ENCODE data around the gene CD74.
"Not testable (repeated sequence)": the region's sequence is repeated elsewhere in the genome, so short reads cannot be mapped to it uniquely, and the experiment has no call there.

Gene CD74

DNA sequence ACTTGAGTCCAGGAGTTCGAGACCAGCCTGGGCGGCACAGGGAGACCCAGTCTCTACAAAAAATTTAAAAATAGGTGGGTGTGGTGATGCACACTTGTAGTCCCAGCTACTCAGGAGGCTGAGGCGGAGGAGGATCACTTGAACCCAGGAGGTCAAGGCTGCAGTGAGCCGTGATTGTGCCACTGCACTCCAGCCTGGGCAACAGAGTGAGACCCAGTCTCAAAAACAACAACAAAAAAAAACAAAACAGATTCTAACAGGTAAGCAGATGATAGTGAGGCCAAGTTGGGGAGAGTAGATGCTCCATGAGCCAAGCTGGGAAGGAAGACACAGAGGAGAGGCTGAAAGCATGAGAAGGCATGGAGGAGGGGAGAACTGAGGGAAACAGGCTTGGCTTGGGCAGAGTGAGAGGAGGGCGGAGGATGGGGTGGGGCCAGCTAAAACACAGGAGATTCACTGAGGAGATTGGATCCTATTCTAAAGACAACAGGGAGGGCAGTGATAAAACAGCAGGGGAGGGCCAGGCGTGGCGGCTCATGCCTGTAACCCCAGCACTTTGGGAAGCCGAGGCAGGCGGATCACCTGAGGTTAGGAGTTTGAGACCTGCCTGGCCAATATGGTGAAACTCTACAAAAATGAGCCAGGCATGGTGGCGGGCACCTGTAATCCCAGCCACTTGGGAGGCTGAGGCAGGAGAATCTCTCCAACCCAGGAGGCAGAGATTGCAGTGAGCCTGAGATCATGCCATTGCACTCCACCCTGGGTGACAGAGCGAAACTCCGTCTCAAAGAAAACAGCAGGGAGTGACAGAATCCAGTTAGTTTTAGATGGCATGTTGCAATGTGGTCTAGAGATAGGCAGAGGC is 28.5 kb upstream of the CD74 start:
- peak; percentile 67 for DNase-seq

DNA sequence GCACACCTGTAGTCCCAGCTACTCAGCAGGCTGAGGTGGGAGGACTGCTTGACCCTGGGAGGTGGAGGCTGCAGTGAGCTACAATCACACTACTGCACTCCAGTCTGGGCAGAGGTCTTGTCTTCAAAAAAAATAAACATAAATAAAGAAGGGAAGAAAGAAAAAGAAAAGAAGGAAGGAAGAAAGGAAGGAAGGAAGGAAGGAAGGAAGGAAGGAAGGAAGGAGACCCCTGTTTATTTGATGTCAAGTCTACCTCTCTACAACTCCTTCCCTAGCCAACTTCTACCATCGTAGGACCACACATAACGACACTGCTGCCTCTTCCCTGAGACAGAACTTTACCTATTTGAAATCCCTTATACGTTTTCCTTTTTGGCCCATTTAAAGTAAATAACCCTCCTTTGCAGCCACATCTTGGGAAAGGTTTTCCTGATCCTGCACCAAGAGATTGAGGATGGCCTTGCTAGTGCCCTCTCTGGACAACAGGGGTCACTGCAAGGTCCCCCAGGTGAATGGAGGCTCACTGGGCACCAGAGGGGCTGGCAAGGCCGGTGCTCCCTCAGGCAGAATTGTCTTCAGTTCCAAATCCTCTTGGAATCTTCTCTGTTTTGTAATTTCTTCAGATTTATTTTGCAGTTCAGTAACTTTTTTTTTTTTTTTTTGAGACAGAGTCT is 26.3 kb upstream of the CD74 start:
- DNase-seq, result peak; percentile 50

DNA sequence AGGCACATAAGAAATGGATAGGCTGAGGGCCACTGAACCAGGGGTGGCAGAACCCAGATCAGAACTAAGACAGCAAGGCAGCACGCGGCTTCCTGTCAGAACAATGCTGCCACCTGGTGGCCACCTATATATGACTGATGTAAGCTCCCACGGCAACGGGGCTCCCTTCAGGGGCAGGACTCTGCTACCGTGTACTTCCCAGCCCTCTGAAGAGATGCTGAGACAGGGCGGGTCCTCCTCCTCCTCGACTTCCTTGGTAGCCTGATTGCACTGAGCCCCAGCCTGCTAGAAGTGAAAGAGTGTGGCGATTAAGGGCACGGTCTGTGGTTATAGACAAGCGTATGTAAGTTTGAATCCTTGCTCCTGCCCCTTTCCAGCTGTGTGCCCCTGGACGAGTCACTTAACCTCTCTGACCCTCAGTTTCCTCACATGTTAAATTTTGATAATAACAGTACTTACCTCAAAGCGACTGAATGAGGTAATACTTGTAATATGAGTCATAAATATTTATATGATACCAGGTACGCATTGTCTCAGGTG is 23.5 kb upstream of the CD74 start:
- DNase-seq, result peak; percentile 97

DNA sequence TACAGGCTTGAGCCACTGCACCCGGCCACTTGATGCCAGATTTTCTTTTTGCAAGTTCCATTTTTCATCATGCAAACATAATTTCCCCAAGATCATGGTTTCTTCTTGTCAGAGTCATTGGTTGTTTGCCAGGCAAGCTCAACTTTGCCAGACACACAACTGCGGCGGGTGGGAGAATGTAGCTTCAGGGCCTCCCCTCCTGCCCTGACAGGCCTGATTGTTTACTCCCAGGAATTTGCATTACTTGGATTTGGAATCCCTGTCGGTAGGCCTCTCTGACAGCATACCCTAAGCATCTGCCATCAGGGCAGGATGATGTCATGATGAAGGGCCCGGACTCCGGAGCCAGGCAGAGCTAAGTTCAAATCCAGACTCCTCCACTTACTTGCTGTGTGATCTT is 21.8 kb upstream of the CD74 start:
- DNase-seq, result no peak

DNA sequence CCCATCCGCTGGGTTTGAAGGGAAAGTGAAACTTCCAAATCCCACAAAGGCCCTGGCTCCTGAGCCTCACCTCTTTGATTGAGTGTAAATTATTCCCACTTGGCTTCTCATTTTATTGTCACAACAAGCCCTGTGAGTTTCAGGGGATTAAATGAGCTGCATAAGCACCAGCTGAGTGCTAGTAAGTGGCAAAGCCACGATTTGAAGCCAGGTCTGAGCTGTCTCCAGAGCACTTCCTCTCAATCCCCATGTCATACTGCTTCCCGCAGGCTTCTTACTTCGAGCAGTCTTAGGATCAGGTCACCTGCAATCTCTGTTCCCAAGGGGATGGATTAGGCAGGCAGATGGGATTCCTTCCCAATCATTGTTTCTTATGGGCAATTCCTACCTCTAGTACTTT is 18.9 kb upstream of the CD74 start:
- no peak for DNase-seq

DNA sequence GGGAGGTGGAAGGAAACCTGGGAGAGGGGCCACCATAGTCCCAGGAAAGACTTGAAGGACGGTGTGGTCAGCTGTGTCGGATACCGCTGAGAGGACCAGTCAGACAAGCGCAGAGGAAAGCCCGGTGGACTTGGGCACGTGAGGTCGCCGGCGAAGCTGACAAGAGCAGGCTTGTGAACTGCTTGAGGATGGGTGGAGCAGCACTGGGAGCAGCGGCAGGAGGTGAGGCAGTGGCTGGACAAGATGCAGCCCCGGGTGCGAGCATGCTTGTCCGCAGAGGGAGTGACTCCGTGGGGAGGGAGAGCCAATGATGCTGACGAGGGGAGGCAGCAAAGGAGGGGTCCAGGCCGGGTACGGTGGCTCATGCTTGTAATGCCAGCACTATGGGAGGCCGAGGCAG is 18.3 kb upstream of the CD74 start:
- DNase-seq, result no peak

DNA sequence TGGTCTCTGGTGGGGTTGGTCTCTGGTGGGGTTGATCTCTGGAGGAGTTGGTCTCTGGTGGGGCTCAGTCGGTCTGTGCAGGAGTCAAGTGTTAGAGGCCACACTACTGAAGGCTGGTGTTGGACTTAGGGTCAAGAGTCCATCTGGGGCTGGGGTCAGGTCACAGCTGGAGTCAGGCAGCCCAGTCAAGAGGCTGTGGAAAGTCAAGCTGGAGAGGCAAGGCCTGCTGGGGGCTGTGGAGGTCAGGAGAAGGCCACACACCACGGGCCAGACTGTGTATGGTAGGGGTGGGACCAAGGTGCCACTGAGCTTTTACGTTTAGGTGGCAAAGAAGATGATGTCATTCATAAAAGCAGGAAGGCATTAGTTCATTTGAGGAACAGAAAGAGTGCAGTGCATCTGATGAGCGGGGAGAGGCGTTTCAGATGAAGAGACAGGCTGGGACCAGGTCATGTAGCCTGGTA is 16.7 kb upstream of the CD74 start:
- DNase-seq, result no peak

DNA sequence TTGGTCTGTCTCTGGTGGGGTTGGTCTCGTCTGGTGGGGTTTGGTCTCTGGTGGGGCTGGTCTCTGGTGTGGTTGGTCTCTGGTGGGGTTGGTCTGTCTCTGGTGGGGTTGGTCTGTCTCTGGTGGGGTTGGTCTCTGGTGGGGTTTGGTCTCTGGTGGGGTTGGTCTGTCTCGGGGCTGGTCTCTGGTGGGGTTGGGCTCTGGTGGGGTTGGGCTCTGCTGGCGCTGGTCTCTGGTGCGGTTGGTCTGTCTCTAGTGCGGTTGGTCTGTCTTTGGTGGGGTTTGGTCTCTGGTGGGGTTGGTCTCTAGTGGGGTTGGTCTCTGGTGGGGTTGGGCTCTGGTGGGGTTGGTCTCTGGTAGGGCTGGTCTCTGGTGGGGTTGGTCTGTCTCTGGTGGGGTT is 16.3 kb upstream of the CD74 start:
- DNase-seq, result no peak

DNA sequence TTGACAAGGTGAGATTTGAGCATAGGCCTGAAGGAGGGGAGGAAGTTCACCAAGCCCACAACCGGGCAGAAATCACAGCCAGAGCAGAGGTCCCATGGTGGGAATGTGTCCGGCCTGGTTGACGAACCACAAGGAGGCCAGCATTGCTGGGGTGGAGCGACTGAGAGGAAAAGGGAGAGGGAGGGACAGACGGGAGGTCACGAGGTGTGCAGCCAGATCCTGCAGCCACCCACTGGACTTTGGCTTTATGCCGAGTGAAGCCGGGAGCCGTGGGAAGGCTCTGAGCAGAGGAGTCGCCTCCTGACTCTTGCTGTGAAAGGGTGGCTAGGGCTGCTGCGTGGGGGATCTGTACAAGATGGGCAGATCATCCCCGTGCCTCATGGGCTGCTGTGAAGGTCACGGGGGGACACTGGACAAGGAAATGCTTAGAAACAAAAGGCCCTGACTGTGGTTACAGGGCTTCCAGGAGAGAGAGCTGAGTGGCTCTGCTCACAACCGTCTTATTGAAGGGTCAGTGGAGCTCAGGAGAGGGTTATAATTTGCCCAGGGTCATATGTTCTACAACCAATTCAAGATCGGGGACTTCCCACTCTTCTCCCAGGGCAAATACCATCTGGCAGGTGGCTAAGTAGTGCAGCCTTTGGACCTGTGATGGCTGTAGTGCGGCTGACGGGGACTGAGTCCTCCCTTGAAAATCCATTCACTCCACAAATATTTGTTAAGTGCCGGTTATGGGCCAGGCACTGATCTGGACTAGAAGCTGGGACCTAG is 15.6 kb upstream of the CD74 start:
- no peak for DNase-seq

DNA sequence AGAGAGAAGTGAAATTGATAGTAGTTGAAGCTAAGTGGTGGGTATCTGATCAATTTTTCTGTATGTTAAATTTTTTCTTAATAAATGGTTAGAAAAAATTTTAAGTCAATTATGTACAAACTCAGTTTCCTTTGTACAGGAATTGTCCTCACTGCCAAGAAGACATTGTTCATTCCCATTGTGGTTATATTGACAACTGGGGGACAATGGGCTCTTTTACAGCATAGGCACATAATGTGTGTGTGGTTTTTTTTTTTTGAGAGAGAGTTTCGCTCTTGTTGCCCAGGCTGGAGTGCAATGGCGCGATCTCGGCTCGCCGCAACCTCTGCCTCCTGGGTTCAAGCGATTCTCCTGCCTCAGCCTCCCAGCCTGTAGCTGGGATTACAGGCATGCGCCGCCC is 13.5 kb upstream of the CD74 start:
- DNase-seq, result not testable (repeated sequence)

DNA sequence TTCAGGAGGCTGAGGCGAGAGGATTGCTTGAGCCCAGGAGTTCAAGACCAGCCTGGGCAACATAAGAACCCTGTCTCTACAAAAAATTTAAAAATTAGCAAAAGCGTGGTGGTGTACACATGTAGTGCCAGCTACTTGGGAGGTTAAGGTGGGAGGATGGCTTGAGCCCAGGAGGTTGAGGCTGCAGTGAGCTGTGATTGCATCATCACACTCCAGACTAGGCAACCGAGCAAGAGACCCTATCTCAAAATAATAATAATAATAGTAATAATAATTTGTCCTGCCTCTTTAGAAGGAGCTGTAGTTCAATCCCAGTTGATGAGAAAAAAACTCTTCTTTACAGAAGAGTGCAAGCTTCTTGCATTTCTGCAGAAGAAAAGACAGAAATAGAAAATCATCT is 10.0 kb upstream of the CD74 start:
- DNase-seq, result no peak

DNA sequence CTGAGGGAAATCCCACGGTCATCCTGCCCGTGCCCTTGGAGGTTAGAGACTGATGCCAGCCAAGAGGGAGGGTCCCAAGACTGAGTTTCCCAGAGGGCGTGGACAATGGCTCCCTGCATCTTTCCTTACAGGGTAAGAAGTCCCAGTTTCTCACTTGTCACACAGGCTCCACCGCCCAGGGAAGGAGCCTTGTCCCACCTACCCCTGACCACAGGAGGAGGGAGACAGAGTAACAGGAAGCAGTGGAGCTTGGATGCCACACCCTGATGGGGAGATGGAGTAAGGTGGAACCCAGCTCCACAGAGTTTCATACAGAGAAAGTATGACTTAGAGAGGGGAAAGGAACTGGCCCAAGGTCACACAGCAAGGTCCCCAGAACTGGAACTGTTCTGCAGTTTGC is 9.4 kb upstream of the CD74 start:
- no peak for DNase-seq

DNA sequence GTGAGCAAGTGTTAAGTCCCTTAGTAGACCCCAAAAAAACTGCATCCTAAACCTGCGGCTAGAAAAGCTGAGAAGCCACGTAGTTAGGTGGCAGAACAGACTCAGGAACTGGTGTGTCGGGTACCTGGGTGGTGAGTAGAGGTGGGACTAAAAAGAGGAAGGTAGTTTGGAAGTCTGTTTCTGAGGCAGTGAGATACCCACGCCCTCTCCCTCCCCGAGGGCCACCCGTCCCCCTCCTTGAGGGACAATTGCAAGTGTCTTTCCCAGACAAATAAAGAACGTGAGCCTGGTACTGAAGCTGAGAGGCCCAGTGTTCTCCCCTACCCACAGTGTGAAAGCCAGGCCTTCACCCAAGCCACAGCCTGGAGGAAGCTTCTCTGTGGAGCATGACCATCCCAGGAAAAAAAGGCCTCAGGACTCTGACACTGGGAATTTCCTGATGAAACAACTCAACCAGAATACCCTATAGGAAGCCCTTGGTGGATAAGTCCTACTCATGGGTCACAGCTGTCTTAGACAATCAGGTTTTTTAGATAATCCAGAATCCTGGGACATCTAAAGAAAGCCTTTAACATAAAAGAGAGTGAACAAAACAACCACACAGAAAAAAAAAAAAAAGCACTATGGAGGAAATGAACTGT is 7.0 kb upstream of the CD74 start:
- DNase-seq, result no peak

DNA sequence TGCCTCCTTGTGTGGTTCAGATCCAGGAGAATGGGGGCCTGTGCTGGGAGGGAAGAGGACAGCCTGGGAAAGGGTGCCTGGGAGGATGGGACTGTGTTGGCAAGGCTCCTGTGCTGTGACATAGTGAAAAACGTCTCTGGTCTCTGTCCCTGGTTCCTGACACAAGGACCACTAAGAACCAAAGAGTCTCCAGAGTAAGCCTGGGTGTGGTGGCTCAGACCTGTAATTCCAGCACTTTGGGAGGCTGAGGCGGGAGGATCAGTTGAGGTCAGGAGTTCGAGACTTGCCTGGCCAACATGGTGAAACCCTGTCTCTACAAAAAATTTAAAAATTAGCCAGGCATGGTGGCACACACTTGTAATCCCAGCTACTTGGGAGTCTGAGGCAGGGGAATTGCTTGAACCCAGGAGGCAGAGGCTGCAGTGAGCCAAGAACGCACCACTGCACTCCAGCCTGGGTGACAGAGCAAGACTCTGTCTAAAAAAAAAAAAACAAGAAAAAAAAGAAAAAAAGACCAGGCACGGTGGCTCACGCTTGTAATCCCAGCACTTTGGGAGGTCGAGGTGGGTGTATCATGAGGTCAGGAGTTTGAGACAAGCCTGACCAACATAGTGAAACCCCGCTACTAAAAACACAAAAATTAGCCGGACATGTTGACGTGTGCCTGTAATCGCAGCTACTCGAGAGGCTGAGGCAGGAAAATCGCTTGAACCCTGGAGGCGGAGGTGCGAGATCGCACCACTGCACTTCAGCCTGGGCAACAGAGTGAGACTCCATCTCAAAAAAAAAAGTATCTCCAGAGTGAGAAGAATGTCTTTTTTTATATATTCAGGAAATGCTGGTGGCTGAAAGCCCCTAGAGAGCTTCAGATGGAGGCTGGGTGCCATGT is 1.4 kb upstream of the CD74 start:
- not testable (repeated sequence) for DNase-seq

DNA sequence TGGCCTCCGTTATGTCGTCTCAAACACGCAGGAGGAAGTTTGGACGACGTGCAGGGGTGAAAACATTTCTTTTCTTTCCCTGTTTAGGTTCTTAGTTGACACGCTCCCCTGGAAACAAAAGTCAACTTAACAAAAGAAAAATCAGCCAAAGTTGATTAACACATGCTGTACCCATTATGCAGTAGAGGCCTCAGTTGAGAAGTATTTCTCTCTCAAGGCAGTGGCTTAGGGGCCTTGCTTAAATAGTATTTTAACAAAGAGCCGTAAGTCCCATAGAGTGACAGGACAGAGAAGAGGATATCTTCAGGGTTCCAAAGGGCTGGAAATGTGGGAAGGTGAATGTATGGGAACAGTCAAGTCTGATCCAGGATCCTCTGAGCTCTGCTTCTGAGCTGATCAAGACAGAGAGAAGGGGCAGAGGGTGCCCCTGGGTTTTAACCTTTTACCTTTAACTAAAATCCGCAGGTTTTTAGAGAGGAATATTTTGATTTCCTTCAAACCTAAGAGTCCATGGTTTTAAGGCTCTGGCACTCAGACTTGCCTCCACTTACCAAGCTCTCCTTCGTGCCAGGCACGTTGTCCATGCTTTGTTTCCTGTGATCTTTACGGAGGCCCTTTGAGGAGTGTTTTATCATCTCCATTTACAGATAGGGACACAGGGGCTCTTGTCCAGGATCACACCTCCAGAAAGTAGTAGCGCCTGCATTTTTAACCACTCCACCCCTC is 629 bp upstream of the CD74 start:
- DNase-seq, result peak; percentile 26

DNA sequence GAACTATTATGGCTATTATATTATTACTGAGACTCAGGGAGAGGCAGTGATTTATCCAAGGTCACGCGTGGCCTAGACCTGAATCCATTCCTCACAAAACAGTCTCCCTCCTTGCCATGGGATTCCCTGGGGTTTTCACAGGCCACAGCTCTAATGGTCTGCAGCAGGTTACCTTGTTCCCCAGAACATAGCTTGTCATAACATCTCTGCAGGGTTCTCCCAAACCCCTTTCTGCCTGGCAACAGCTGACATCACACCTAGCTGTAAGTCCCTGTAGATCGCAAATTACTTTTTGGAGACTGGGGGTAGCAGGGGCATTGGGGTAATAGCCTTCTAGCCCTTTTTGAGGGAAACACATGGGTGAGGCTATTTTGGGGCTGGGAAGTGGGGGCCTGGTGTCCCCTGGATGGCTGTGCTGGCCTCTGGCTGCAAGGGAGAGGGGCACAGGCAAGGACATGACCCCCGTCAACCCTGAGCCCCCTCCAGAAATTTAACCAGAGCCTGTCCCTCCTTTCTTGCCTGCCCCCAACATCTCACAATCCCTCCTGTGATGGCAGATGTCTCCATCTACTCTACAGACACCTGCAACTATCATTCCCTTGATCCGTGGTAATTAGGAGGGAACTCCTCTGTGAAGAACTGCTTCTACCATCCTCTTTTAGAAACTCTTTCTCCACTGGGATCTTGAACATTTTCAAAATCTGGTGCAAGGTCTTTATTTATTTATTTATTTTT is 1.3 kb downstream of the CD74 start:
- DNase-seq, result peak; percentile 83

DNA sequence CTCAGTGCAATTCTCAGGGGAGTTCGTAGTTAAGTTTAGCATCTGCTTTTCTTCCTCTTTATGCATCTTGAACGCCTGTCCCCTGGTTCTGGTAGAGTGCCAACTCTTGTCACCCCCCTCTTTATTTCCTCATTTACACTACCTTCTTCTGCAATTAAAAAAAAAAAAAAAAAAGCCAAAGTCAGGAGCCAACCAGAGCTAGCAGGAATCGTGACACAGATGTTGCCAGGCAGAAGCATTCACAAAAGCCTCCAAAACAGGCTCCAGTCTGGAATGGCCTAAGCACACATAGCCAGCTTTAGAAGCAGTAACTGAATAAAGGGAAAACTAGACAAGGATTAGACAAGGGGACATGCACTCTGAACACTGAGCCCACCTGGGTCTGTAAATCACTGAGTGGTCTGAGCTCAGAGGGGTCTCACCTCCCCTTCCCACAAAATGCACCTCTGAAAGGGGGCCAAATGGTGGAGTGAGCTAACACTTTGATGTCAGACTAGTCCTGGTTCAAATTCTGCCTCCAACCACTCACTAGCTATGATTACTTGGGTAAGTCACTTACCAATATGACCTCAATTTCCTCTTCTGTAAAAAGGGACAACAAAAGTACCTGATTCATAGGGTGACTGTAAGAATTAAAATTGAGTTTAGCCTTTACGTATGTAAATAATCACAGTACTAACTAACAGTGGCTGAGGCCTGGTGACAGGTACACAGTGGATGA is 2.0 kb downstream of the CD74 start:
- peak; percentile 93 for DNase-seq

DNA sequence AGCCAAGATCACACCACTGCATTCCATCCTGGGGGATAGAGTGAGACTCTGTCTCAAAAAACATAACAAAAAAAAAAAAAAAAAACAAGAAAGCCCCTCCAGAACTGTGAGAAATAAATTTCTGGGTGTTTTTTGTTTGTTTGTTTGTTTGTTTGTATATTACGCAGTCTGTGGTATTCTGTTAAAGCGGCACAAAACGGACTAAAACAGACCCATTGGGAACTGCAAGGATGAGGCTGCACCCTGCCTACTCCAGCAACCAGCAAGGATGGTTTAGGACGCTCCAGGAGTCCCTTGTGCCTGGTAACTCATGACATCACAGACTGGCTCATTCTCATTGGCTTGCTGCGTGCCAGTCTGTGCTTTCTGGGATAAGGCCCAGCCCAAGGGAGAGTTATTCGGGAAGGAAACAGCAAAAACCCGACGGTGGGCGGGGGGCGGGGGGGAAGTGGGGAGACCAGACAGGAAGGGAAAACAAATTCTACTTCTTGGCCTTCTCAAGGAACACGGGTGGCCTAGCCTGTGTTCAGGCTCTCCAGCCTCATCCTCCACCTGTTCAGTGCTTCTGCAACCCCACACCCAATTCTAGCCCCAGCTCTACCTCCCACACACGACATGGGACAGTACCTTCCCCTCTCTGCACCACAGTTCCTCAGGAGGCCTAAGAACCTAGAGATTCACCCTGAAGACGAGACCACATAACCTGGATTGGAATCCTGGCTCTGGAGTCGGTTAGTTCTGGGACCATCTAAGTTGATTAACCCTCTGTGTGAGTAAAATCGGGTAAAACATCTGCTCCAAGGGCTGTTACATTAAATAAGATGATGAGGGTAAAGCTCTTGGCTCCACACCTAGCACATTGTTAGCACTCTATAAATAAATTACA is 2.8 kb downstream of the CD74 start:
- DNase-seq, result peak; percentile 93
